ENCODE results near the gene PPP2R5C. TPM values are rescaled to one million over a fixed set of nuclear protein-coding genes. Genes with fewer than 3 reads are reported as not detected.

PPP2R5C gene
- total and polyA plus RNA-seq, 2 of the 8 experiments (the other 6 are each of a cell fraction or from before 2014, with no cell fraction given), result 49.6 to 95.9 TPM

- H3K23ac ChIP-seq (ENCODE audit: insufficient read length), result no peak overlapping the region
- H3K79me2 ChIP-seq (ENCODE audit: control insufficient read depth in 1 of 2, insufficient read depth in 2 of 2, low read length in 2 of 2), result no peaks in the 10 kb centered on the region
- no peaks in the 10 kb centered on the region for H3K79me1 ChIP-seq (ENCODE audit: low read depth, low read length)
- no peak overlapping the region for H4K8ac ChIP-seq (ENCODE audit: extremely low read depth, insufficient read depth, low read length)
- no peak overlapping the region for H3K4me2 ChIP-seq (ENCODE audit: insufficient read depth in 1 of 2, low read depth in 2 of 2, low read length in 2 of 2)
- no peak for TF ChIP-seq ATF3 (IDR thresholded peaks at IDR 0.05; ENCODE audit: insufficient read depth, low read depth, low read length)
- no peak for TF ChIP-seq PHF8 (conservative IDR thresholded peaks at IDR 0.05; ENCODE audit: low read depth, low read length)
- H3K4me3 ChIP-seq (ENCODE audit: extremely low read depth in 1 of 4, insufficient read depth in 2 of 4, low read depth in 3 of 4, low read length in 4 of 4), result no peak overlapping the region
- 98% methylated on average over 7 of the region's 7 CpGs; no CpG with 5 or more reads in 1 of the 2 experiments for WGBS, 2 experiments (ENCODE audit: extremely low coverage in 1 of 2, insufficient coverage in 1 of 2, insufficient read length in 1 of 2, insufficient replicate concordance in 2 of 2, low coverage in 1 of 2, low lambda C conversion rate in 2 of 2, missing lambda C conversion rate in 1 of 2)
- no peak overlapping the region for H3K14ac ChIP-seq (ENCODE audit: insufficient read length)
- no peak overlapping the region for H3K9ac ChIP-seq (replicated peaks in 1 of 4; ENCODE audit: extremely low read depth in 1 of 4, low read depth in 3 of 4, low read length in 3 of 4)
- POLR2A ChIA-PET (ENCODE audit: partially characterized antibody), result interaction anchor here (1.2 kb wide), 1 partner anchor 42 kb away, joined by 3 read pairs; the partner anchor contains the start of gene DYNC1H1
- H3K18ac ChIP-seq (ENCODE audit: extremely low read depth, low read length), result no peak overlapping the region
- no peak overlapping the region for H2AFZ ChIP-seq (ENCODE audit: low read length)
- CTCF ChIA-PET (ENCODE audit: partially characterized antibody), result interaction anchor here (0.6 to 1.2 kb wide), 3 partner anchors 10 to 151 kb away, joined by 3 to 4 read pairs (median 3); no protein-coding TSS in a partner anchor
- H4K20me1 ChIP-seq (replicated peaks in 1 of 2; ENCODE audit: control insufficient read depth in 1 of 2, insufficient read depth in 2 of 2, low read length in 2 of 2), result peaks cover 0 to 3% of the 10 kb centered on the region in 2 experiments
- H2BK15ac ChIP-seq (ENCODE audit: low read length), result no peak overlapping the region
- H2BK20ac ChIP-seq (ENCODE audit: low read length), result no peak overlapping the region
- H4K91ac ChIP-seq (replicated peaks; ENCODE audit: insufficient read length, low read length), result no peak overlapping the region
- H3K36me3 ChIP-seq (ENCODE audit: control insufficient read depth in 2 of 4, insufficient read depth in 4 of 4, low read length in 3 of 4), result peaks cover 0 to 2% (median 0%) of the 10 kb centered on the region in 4 experiments; a peak in 3 of 8 replicates
- peaks cover 0 to 7% (median 3%) of the 10 kb centered on the region in 4 experiments; a peak in 4 of 7 replicates for H3K4me1 ChIP-seq (replicated peaks in 1 of 4; ENCODE audit: control insufficient read depth in 3 of 4, insufficient read depth in 4 of 4, low read length in 3 of 4)
- no peaks in the 10 kb centered on the region for H3K27me3 ChIP-seq (replicated peaks in 1 of 4; ENCODE audit: control insufficient read depth in 3 of 4, extremely low read depth in 1 of 4, insufficient read depth in 3 of 4, low read length in 3 of 4)
- no peak overlapping the region for H3K56ac ChIP-seq (replicated peaks; ENCODE audit: insufficient read length, low read depth, low read length)
- no peak overlapping the region for H2BK12ac ChIP-seq (ENCODE audit: low read depth, low read length)
- H2AK5ac ChIP-seq (ENCODE audit: low read depth, low read length), result no peak overlapping the region
- no peak overlapping the region for H2BK120ac ChIP-seq (replicated peaks; ENCODE audit: low read depth, low read length)
- no peak overlapping the region for H4K5ac ChIP-seq (ENCODE audit: insufficient read length, low read depth, low read length)
- DNase-seq (ENCODE audit: low read depth in 1 of 2, low spot score in 2 of 2), result no peak
- no peak overlapping the region for H2BK5ac ChIP-seq (ENCODE audit: low read depth, low read length)
- H3K23me2 ChIP-seq (ENCODE audit: low read depth, low read length), result no peaks in the 10 kb centered on the region
- FAIRE-seq, result no peak
- H3K27ac ChIP-seq (ENCODE audit: low read depth, low read length), result no peak overlapping the region
- no peak overlapping the region for H3K4ac ChIP-seq (replicated peaks; ENCODE audit: insufficient read length, low read depth, low read length)
- no peaks in the 10 kb centered on the region for H3K9me3 ChIP-seq (ENCODE audit: insufficient read depth in 2 of 2, low read depth in 1 of 2, low read length in 1 of 2)
Measured at GRCh38 chr14:101922866-101923265, 161.4 kb downstream of the PPP2R5C start.
